Sigmoid colon (tissue), 7 donors: ENCODE data around the gene XPNPEP3. TPM values are rescaled to one million over a fixed set of nuclear protein-coding genes. Genes with fewer than 3 reads are reported as not detected.
A peak's percentile ranks its signal among the peaks of the same experiment; 100 is the strongest.

Experiments used
- DNase-seq: peaks from one replicate; pipeline ENCODE4 v3.0.0-alpha.2; 2019
- H3K27ac ChIP-seq, 4 donors: fragments of 200-600 bp; sonication (generic); one replicate each; pipeline ENCODE4 v1.5.1; 2016 to 2019; ENCODE audit warnings: mild to moderate bottlenecking in 1 of 4
- H3K27me3 ChIP-seq, 3 donors: fragments of 200-600 bp; sonication (generic); one replicate each; pipeline ENCODE4 v1.5.1; 2019; ENCODE audit warnings: mild to moderate bottlenecking in 1 of 3
- H3K36me3 ChIP-seq, 4 donors: fragments of 200-600 bp; sonication (generic); one replicate each; pipeline ENCODE4 v1.5.1; 2016 to 2019
- H3K4me1 ChIP-seq, 4 donors: fragments of 200-600 bp; sonication (generic); one replicate each; pipeline ENCODE4 v1.5.1; 2017 to 2019
- H3K4me3 ChIP-seq, 4 donors: fragments of 200-600 bp; sonication (generic); one replicate each; pipeline ENCODE4 v1.5.1; 2017 to 2019; ENCODE audit warnings: mild to moderate bottlenecking in 2 of 4, moderate library complexity in 1 of 4
- H3K9me3 ChIP-seq, 4 donors: fragments of 200-600 bp in 3 of 4; sonication (generic) in 3 of 4; one replicate each; pipeline versions ENCODE4 v1.5.1 to v1.6.1; 2013 to 2019
- EP300 ChIP-seq, 4 donors: sonication (generic); formaldehyde crosslinking; IDR thresholded peaks; one replicate each; pipeline ENCODE4 v1.6.1; 2017; ENCODE audit warnings: antibody characterized with exemption in 4 of 4
- POLR2A ChIP-seq, 2 donors: fragments of 450-650 bp; IDR thresholded peaks; one replicate each; pipeline ENCODE4 v1.6.1; 2016; ENCODE audit warnings: antibody characterized with exemption in 2 of 2, mild to moderate bottlenecking in 2 of 2, moderate library complexity in 2 of 2
- POLR2AphosphoS5 ChIP-seq, 4 donors: sonication (generic); formaldehyde crosslinking; IDR thresholded peaks; one replicate each; pipeline ENCODE4 v1.6.1; 2017; ENCODE audit warnings: antibody characterized with exemption in 4 of 4
- WGBS, 2 donors: extraction: QIAGEN DNeasy Blood & Tissue Kit; methylation state at CpG; one replicate each; pipeline ENCODE4 v1.1.7; 2013; 5-methylcytosine and 5-hydroxymethylcytosine counted together
- intact Hi-C: fragments of 100-400 bp; cut with DNase I; formaldehyde crosslinking; loops from one replicate; pipeline ENCODE4 v1.15.1; 2023
- polyA plus RNA-seq, 3 donors: library from polyadenylated mRNA; stranded (reverse); fragments of 200-250 nt; gene quantifications; one replicate each; pipeline ENCODE4 v1.2.3, GENCODE V29; 2013
- total RNA-seq, 4 donors: library from RNA; depleted of rRNA; stranded (reverse); fragments of >200 nt; gene quantifications; one replicate each; pipeline ENCODE4 v1.1.0, GENCODE V29; 2016
- TF ChIP-seq, protein P1 (sequence below), 4 experiments: fragments of 450-650 bp in 3 of 4; fragments of 200-600 bp in 1 of 4; IDR thresholded peaks; one replicate each; pipeline ENCODE4 v1.5.1; 2016 to 2019; ENCODE audit warnings: antibody characterized with exemption in 4 of 4, mild to moderate bottlenecking in 3 of 4, moderate library complexity in 2 of 4
- donor health status: healthy with polysubstance abuse.
- donor health status: Bipolar disorder and iron deficiency.
- donor health status: healthy.

Gene XPNPEP3
- total RNA-seq (10 to 100 TPM in 3 of 4 donors, 1 to 10 TPM in 1; 9.6 to 13.6 (median 11.9) TPM), polyA plus RNA-seq (1 to 10 TPM; 3.9 to 6.6 (median 6.2) TPM)

GRCh38 chr22:40856513-40857308 lies at the start of gene XPNPEP3, which contains the start of gene ST13:
Gene XPNPEP3, plus strand, starts transcription at chr22:40857148. Its CDS starts 34 bp downstream, at chr22:40857182.
Gene ST13, minus strand, starts transcription at chr22:40856639. Its CDS starts 99 bp downstream, at chr22:40856540.
- Histone ChIP-seq H3K27me3 (no peaks in the 10 kb centered on the region), H3K4me3 (peak within 1 kb of the TSS; percentile 78 to 96 (median 84)), H3K27ac (peak within 1 kb of the TSS; percentile 93 to 99 (median 96)), H3K9me3 (no peaks in the 10 kb centered on the region), H3K36me3 (peaks cover 0 to 10% (median 0%) of the 10 kb centered on the region in 4 donors), H3K4me1 (peaks cover 0 to 53% (median 53%) of the 10 kb centered on the region in 4 donors)
- intact Hi-C loops = loop anchor here (2.0 to 10.0 kb wide), 3 partner anchors 39 to 768 kb away; partner anchors contain the start of genes DESI1, RBX1, SLC25A17 and XRCC6
- TF ChIP-seq EP300 (IDR thresholded peaks at IDR 0.05) (peak in 1 of 4 donors; percentile 78), POLR2AphosphoS5 (IDR thresholded peaks at IDR 0.05) (peak; percentile 78 to 96 (median 91)), POLR2A (IDR thresholded peaks at IDR 0.05) (peak; percentile 69 to 74)
- TF ChIP-seq, protein P1, sequence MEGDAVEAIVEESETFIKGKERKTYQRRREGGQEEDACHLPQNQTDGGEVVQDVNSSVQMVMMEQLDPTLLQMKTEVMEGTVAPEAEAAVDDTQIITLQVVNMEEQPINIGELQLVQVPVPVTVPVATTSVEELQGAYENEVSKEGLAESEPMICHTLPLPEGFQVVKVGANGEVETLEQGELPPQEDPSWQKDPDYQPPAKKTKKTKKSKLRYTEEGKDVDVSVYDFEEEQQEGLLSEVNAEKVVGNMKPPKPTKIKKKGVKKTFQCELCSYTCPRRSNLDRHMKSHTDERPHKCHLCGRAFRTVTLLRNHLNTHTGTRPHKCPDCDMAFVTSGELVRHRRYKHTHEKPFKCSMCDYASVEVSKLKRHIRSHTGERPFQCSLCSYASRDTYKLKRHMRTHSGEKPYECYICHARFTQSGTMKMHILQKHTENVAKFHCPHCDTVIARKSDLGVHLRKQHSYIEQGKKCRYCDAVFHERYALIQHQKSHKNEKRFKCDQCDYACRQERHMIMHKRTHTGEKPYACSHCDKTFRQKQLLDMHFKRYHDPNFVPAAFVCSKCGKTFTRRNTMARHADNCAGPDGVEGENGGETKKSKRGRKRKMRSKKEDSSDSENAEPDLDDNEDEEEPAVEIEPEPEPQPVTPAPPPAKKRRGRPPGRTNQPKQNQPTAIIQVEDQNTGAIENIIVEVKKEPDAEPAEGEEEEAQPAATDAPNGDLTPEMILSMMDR (IDR thresholded peaks at IDR 0.05) = no peak
- DNase-seq = peak; percentile 99
- WGBS, 2 donors = 0% methylated on average over 63 of the region's 63 CpGs

- H3K27ac ChIP-seq = no peak overlapping the region
- 70 to 79% methylated on average over 6 of the region's 6 CpGs for WGBS, 2 donors
- TF ChIP-seq POLR2A (IDR thresholded peaks at IDR 0.05) (no peak), EP300 (IDR thresholded peaks at IDR 0.05) (no peak), POLR2AphosphoS5 (IDR thresholded peaks at IDR 0.05) (no peak)
- TF ChIP-seq, protein P1 (IDR thresholded peaks at IDR 0.05) = no peak
These were observed 48.7 kb upstream of the XPNPEP3 start for GRCh38 chr22:40808018-40808841.

GRCh38 chr22:40813912-40814315 lies 43.0 kb upstream of the XPNPEP3 start:
- Histone ChIP-seq H3K36me3 (no peaks in the 10 kb centered on the region), H3K4me1 (peaks cover 0 to 21% (median 18%) of the 10 kb centered on the region in 4 donors), H3K27me3 (no peaks in the 10 kb centered on the region), H3K27ac (no peak overlapping the region), H3K4me3 (no peak overlapping the region), H3K9me3 (no peaks in the 10 kb centered on the region)
- DNase-seq = no peak
- intact Hi-C loops = no loop called here
- TF ChIP-seq, protein P1 (IDR thresholded peaks at IDR 0.05) = no peak
- TF ChIP-seq POLR2AphosphoS5 (IDR thresholded peaks at IDR 0.05) = no peak
- no peak for TF ChIP-seq POLR2A (IDR thresholded peaks at IDR 0.05)

More at GRCh38 chr22:40808018-40808841, 48.7 kb upstream of the XPNPEP3 start:
- peaks cover 0 to 3% (median 0%) of the 10 kb centered on the region in 4 donors for H3K36me3 ChIP-seq
- intact Hi-C loops = no loop called here
- DNase-seq = no peak
- no peaks in the 10 kb centered on the region for H3K4me1 ChIP-seq
- no peak overlapping the region for H3K4me3 ChIP-seq
- H3K9me3 ChIP-seq = no peaks in the 10 kb centered on the region
- H3K27me3 ChIP-seq = no peaks in the 10 kb centered on the region

GRCh38 chr22:40817737-40818136 lies 39.2 kb upstream of the XPNPEP3 start:
- H3K27ac ChIP-seq = no peak overlapping the region

More at GRCh38 chr22:40817737-40818136, 39.2 kb upstream of the XPNPEP3 start:
- intact Hi-C loops = loop anchor here (5.0 kb wide), 2 partner anchors 40 to 135 kb away; partner anchors contain the start of genes ST13 and XPNPEP3
- no peak for TF ChIP-seq EP300 (IDR thresholded peaks at IDR 0.05)
- TF ChIP-seq POLR2AphosphoS5 (IDR thresholded peaks at IDR 0.05) = no peak
- TF ChIP-seq POLR2A (IDR thresholded peaks at IDR 0.05) = no peak
- TF ChIP-seq, protein P1 (IDR thresholded peaks at IDR 0.05) = no peak
- no peak for DNase-seq
- Histone ChIP-seq H3K27me3 (no peaks in the 10 kb centered on the region), H3K36me3 (peaks cover 0 to 2% (median 0%) of the 10 kb centered on the region in 4 donors), H3K4me1 (peaks cover 0 to 29% (median 26%) of the 10 kb centered on the region in 4 donors), H3K9me3 (no peaks in the 10 kb centered on the region), H3K4me3 (peak overlapping the region in 2 of 4 donors; percentile 86 to 88)
- WGBS, 2 donors = 89 to 91% methylated on average over 4 of the region's 4 CpGs
